A673 (cell line): ENCODE measurements around the gene EPS8.

Source experiments
- EZH2 ChIP-seq: fragments of 200-600 bp; sonication (generic); IDR thresholded peaks from 2 replicates; pipeline ENCODE4 v1.6.1; 2017; ENCODE audit warnings: borderline replicate concordance, low read depth, mild to moderate bottlenecking, mixed read lengths, antibody characterized with exemption, low read length; ENCODE audit not compliant: poor library complexity, severe bottlenecking
- TF ChIP-seq, protein P1 (sequence below): fragments of 300-800, 200-600 bp; sonication (generic); conservative IDR thresholded peaks from 2 replicates; pipeline ENCODE4 v1.5.1; 2017; ENCODE audit warnings: low read depth, mild to moderate bottlenecking, antibody characterized with exemption, low read length, moderate library complexity, mixed read lengths

DNA sequence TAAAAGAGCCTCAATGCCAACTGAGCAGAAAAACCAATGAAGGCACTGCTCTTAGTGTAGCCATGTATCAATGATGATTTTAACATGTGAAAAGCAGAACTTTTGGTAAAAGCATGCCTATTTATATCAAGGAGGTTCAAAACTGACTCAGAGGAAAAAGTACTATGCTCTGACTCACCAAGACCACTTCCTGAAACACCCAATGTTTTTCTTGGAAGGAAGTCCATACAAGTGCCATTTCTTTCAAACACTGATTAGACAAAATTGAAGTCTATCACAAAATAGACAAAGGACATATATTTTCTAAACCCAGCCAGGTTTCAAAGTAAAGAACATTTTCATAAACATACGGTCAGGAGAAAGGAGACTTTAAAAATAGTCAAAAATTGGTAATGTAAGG, 88.6 kb downstream of the EPS8 start:
- TF ChIP-seq, protein P1, sequence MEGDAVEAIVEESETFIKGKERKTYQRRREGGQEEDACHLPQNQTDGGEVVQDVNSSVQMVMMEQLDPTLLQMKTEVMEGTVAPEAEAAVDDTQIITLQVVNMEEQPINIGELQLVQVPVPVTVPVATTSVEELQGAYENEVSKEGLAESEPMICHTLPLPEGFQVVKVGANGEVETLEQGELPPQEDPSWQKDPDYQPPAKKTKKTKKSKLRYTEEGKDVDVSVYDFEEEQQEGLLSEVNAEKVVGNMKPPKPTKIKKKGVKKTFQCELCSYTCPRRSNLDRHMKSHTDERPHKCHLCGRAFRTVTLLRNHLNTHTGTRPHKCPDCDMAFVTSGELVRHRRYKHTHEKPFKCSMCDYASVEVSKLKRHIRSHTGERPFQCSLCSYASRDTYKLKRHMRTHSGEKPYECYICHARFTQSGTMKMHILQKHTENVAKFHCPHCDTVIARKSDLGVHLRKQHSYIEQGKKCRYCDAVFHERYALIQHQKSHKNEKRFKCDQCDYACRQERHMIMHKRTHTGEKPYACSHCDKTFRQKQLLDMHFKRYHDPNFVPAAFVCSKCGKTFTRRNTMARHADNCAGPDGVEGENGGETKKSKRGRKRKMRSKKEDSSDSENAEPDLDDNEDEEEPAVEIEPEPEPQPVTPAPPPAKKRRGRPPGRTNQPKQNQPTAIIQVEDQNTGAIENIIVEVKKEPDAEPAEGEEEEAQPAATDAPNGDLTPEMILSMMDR, result no peak
- no peak for TF ChIP-seq EZH2
